IPS-11a (cell line): Measurements from ENCODE around the gene ITIH5.
"Not testable (repeated sequence)": the region's sequence is repeated elsewhere in the genome, so short reads cannot be mapped to it uniquely, and the experiment has no call there.

Experiments used
- H3K4me3 ChIP-seq: one replicate; pipeline ENCODE4 v1.5.1; 2013; ENCODE audit warnings: low read depth, low read length, control low read depth

Gene ITIH5

DNA sequence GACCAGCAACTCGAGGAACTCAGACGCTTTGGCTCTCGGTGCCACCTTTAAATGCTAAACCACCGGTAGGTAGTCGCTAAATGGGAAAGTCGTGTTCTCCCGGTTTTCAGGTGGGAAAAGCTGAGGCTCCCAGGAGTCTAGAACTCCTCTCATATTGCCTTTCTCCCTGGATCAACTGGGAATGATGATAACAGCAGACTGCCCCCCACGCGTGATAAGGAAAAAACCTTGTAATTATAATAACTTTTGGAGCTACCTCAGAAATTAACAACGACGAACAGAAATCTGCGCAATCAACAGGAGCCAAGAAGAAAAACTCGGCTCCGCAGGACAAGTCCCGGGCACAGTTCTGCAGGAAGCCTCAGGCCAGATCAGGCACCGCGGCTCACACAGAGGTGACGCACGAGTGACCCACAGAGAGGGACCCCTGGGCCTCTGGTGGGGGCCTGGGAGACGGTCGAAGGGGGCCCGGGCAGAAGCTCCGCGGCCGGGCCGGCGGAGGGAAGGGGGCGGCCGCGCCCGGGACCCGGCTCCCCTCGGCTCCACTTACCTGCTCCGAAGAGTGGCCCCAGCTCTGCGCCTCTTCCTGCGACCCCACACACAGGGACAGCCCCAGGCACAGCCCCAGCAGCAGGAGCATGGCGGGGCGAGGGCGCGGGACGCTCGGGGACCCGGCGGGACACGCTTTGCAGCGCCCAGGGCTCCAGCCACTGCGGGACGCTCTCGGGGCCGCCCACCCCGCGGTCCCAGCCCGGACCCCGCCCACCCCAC lies at the start of gene ITIH5:
TSS of gene ITIH5 (minus strand) at position 714 of the 771 bp plus-strand sequence. CDS start at position 640, 74 bp downstream.
- peak within 1 kb of the TSS; percentile 46 for H3K4me3 ChIP-seq

DNA sequence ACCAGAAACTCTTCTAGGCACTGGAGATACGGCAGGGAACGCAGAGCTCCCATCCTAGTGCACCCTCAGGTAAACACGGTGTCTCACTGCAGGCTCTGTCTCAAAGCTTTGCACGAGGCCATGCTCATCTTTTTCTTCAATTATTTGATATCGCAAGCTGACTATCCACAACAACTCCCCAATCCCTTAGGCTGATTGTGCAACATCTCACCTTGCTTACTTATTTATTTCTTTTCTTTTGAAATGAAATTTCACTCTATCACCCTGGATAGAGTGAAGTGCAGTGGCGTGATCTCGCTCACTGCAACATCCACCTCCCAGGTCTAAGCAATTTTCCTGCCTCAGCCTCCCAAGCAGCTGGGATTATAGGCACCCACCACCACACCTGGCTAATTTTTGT lies 48.7 kb upstream of the ITIH5 start:
- no peak overlapping the region for H3K4me3 ChIP-seq

DNA sequence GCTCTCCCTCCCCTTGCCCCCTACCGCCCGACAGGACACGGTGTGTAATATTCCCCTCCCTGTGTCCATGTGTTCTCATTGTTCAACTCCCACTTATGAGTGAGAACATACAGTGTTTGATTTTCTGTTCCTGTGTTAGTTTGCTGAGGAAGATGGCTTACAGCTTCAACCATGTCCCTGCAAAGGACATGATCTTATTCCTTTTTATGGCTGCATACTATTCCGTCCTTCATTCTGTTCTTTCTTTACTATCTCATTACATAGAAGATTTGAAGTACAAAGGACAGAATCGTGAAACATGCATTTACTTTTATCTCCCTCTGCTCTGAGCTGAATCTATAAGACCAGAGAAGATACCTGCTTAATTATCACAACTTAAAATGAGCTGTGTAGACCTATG lies 44.3 kb upstream of the ITIH5 start:
- H3K4me3 ChIP-seq: not testable (repeated sequence)

DNA sequence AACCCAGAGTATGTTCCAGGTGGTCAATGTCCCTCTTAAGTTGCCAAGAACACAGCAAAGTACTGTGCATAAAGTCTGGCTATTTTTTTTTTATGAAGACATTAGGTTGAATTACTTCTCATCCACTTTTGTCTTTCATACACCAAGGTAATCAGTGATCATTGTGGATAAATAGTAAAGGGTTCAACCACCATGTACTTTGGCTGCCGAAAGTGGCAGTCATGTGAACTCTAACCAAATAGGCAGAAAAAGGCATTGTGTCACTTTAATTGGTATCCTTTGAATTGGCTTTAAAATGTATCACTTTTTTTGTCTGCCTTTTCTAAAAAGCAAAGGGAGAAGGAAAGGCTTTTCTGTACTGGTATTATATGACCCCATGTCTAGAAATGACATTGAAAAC lies 43.7 kb upstream of the ITIH5 start:
- no peak overlapping the region for H3K4me3 ChIP-seq

DNA sequence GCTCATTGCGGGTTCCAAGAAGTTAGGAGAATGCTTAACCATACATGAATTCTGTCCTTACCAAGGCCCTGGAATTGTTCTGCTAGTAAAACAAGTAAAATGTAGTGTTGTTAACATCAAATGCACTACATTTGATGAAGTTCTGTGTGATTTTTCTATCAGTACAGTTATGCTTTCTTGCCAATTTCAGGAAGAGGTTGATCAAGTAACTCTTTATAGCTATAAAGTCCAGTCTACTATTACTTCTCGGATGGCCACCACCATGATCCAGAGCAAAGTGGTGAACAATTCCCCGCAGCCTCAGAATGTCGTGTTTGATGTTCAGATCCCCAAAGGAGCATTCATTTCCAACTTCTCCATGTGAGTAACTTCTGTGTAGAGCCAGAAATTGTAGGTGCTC lies 42.1 kb upstream of the ITIH5 start:
- H3K4me3 ChIP-seq: no peak overlapping the region

DNA sequence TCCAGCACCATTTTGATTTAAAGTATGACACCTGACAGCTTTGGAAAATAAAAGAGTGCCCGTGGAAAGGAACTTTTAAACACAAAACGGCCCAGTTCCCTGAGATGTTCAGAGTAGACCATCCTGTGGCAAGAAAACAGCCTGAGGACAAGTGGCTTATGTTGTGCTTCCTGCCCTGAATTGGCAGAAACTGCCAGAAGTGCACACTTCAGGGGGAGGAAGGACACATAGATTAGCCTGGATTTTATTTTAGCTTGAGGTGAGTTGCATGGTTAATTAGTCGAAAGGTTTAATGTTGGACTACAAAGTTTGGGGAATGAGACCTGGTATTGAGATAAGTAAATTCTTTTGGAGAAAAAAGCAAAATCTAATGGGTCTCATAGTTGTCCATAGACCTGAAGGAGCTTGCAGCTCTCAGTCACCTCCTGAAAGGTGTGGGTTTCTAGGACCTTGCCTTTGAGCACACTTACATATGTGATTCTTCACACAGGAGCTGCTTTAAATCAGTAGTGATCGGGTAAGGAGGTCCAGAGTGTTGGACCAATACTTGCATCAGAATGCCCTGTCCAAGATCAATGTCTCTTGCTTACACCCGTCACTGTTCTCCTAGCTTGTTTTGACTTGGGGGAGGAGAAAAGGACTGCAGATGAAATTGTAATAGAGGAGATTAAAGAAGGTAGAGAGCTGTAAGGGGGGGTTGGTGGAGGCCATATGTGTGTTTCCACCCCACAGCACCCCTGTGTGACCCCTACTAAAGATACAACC lies 41.3 kb upstream of the ITIH5 start:
- no peak overlapping the region for H3K4me3 ChIP-seq

DNA sequence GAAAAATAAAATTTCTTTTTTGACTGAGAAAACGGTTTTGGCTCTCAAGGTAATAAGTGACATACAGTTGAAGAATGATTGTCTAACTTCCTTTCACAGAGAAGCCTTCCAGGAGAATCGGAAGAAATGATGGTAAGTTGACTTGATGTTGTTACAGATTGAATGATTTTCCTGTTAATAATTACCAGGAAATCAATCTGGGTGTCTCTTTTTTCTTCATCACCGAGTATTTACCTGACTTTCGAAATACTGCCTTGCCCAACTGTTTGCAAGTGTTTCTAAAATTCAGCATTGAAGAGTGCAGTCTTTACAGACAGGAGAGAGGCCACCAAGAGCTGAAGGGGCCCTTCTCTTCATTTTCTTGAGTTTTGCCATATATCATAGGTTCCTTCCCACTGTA lies 40.3 kb upstream of the ITIH5 start:
- no peak overlapping the region for H3K4me3 ChIP-seq

DNA sequence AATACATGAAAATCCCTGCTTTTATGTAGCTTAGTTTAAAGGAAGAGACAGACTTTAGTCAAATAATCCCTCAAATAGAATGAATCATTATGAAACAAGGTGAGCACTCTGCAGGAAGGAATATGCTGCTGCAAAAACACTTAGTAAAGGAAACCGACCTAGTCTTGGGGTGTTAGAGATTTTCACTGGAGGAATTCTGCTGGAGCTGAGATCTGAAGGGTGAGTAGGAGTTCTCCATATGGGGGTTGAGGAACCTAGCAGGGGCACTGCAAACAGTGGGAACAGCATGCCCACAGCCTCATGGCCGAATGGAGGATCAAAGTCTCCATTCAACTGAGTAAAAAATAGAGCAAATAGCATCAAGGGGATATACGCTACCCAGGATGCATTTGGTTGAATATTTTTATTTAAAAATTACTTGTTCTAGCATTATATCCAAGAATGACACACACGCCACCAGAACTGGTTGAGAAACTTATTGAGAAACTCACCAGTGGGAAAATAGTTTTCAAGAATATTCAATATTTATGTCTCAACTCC lies 39.8 kb upstream of the ITIH5 start:
- no peak overlapping the region for H3K4me3 ChIP-seq

DNA sequence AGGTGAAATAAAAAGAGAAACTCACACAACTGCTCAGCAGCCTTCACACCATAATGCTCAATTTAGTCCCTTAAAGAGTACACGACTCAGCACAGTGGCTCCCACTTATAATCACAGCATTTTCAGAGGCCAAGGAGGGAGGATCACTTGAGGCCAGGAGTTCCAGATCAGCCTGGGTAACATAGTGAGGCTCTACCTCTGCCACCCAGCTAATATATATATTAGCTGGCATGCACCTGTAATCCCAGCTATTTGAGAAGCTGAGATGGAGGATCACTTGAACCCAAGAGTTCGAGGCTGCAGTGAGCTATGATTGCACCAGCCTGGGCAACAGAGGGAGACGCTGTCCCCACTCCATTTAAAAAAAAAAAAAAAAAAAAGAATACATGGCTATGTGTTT lies 38.6 kb upstream of the ITIH5 start:
- H3K4me3 ChIP-seq: no peak overlapping the region

DNA sequence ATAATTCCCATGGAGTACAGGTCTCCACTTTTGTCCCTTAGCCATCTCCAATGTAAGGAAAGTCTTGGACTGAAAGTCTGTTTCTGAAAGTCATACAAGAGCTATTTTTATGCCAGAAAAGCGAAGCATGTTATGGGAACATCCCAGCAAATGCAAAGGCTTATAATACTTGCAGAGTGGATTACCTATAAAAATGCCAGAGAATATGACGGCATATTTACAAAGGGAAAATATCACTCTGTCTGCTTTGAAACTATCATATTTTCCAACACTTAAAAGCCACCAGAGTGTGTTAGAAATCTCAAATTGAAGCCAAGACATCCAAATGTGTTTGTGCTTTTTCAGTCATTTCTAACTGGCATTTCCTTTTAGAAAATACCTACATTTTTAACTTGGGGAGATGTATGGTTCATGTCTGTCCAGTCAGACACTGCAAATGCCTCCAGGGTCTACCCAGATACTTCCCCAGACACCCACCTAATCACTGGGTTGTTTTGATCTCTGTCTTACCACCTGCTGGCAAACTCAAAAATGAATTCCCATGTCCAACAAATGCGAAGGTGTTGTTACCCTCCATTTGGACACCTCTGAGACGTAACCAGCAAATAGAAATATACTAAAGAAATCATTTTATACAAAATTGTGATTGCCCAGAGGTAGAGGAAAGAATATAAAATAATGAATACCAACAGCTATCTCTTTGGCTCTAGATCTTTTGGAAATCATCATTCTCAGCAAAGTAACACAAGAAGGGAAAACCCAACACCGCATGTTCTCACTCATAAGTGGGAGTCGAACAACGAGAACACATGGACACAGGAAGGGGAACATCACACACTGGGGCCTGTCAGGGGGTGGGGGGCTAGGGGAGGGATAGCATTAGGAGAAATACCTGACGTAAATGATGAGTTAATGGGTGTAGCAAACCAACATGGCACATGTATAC lies 37.6 kb upstream of the ITIH5 start:
- H3K4me3 ChIP-seq: no peak overlapping the region

DNA sequence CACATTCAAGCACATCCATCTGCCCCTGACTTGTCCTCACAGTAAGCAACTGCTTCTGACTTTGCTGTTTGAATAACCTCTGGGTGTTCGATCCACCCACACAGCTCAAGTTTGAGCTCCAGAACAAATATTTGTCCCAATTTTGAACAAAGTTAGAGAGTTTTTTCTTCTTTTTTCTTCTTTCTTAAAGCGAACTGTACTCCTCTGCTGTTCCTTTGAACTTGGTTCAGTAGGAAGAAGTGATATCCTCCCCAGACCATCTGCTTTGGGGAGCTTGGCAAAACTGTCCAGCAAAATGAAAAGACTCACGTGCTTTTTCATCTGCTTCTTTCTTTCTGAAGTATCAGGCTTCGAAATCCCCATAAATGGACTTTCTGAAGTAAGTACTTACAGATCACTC lies 36.4 kb upstream of the ITIH5 start, which contains the start of gene ITIH2:
TSS of gene ITIH2 (plus strand) at position 177 of the 400 bp plus-strand sequence. CDS start at position 296, 119 bp downstream.
- H3K4me3 ChIP-seq: no peak within 1 kb of the TSS

DNA sequence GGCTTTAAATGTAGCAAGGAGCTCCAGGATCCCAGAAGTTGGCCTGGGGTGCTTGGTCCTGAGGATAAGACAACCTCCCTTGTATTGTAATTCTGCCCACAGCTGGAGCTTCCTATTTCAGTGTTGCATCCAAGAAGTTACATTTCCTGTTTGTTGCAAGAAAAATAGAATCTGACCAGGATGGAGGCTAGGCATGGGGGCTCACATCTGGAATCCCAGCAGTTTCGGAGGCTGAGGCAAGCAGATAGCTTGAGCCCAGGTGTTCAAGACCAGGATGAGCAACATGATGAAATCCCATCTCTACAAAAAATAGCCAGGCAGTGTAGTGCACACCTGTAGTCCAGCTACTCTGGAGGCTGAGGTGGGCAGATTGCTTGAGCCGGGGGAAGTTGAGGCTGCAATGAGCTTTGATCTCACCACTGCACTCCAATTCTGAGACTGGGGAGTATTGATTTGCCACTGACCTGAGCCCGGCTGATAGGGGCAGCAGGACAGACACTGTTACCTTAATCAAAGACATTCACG lies 35.6 kb upstream of the ITIH5 start:
- H3K4me3 ChIP-seq: no peak overlapping the region

DNA sequence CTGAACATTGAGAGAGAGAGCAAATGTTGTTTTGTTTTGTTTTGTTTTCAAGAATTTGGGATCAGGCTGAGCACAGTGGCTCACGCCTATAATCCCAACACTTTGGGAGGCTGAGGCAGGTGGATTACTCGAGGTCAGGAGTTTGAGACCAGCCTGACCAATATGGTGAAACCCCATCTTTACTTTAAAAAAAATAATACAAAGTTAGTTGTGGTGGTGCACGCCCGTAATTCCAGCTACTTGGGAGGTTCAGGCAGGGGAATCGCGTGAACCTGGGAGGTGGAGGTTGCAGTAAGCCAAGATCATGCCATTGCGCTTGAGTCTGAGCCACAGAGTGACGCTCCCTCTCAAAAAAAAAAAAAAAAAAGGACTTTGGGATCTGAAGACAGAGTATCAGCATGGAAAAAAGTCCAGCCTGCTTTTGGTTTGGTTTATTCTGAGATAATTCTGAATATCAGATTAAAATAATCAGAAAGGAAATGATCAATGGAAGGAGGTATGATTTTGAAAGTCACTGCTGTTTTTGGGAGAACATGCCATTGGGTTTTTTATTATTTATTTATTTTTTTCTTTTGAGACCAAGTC lies 34.5 kb upstream of the ITIH5 start:
- no peak overlapping the region for H3K4me3 ChIP-seq

DNA sequence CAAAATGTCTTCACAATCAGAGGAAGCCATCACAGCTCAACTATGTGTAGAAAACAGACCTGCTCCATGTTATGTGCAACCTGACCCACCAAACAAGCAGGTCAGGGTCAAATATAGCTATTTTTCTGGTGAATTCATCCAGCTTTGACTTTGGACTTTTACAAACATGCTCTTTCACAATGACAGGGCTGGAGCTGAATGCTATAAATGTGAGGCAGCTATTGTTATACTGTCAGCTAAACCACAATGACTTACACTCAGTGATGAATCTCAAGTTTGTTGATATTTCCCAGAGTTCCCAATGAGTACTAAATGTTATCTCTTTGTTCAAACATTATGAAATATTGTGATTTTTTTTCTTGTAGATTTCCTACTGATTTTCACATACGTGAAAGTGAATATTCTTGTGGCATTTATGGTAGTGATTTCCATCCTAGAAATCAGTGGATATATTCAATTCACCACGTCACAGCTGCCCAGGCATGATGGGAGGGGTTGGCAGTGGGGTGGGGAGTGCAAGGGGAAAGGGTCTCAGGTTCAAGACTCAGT lies 33.9 kb upstream of the ITIH5 start:
- no peak overlapping the region for H3K4me3 ChIP-seq

DNA sequence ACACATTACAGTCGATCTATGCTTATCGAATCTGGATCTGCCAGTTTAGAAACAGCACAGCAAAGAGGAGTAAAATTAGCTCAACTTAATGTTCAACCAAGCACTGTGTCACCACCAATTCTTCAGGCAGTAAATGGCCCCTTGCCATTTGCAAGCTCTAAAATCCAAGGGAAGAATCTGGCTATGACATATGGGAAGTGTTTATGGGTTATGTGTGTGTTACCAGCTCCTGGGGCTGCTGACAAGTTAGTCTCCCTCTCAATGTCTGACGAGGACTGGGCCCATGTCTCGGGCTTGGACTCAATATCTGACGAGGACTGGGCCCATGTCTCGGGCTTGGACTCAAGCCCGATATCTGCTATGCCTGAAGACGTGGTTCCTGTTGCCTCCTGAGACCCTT lies 30.7 kb upstream of the ITIH5 start:
- H3K4me3 ChIP-seq: no peak overlapping the region

DNA sequence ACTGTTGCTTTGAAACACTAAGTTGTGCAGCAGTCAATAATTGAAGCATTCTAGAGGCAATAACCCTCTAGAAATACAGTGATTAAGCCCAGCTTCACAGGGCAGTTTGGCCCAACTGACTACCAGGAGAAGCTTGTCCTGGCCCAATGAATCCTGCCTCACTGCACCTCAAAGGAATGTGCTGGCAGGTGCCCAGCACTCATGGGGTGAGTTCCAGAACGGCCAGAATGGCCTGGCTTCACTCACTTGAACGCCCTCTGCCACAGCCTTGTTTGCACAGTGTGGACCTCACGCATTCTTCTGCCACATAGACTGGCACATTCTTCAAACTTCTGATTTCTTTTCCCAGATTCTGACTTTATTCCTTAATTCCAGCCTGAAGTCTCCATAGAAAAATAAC lies 29.8 kb upstream of the ITIH5 start:
- no peak overlapping the region for H3K4me3 ChIP-seq

DNA sequence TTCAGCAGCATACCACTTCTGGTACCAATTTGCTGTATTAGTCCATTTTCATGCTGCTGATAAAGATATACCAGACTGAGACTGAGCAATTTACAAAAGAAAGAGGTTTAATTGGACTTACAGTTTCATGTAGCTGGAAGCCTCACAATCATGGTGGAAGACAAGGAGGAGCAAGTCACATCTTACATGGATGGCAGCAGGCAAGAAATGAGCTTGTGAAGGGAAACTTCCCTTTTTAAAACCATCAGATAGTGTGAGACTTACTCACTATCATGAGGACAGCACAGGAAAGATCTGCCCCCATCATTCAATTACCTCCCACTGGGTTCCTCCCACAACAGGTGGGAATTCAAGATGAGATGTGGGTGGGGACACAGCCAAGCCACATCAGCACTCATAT lies 26.4 kb upstream of the ITIH5 start:
- H3K4me3 ChIP-seq: not testable (repeated sequence)

DNA sequence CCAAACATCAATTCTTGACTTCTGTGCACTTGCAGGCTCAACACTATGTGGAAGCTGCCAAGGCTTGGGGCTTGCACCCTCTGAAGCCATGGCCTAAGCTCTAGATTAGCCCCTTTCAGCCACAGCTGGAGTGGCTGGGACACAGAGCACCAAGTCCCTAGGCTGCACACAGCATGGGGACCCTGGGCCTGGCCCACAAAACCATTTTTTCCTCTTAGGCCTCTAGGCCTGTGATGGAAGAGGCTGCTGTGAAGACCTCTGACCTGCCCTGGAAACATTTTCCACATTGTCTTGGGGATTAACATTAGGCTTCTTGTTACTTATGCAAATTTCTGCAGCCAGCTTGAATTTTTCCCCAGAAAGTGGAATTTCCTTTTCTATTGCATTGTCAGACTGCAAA lies 25.6 kb upstream of the ITIH5 start:
- not testable (repeated sequence) for H3K4me3 ChIP-seq

DNA sequence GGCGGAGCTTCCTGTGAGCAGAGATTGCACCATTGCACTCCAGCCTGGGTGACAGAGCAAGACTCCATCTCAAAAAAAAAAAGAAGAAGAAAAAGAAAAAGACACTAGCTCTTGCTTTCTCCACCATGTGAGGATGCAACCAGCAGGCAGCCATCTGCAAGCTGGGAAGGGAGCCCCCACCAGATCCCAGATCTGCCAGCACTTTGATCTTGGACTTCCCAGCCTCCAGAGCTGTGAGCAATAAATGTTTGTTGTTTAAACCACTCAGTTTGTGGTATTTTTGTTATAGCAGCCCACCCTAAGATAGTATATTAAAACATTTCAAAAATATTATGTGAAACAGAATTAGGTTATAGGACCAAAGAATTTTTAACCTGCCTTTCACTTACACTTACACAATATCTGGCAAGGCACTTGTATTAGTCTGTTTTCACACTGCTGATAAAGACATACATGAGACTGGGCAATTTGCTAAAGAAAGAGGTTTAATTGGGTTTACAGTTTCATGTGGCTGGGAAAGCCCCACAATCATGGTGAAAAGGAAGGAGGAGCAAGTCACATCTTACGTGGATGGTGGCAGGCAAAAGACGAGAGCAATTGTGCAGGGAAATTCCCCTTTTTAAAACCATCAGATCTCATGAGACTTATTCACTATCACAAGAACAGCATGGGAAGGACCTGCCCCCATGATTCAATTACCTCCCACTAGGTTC lies 24.3 kb upstream of the ITIH5 start:
- H3K4me3 ChIP-seq: not testable (repeated sequence)
